DND-41 (cell line): ENCODE data around the gene FABP6.

Experiments used
- EZH2 ChIP-seq: IDR thresholded peaks from 3 replicates; pipeline ENCODE4 v1.6.1; 2012; ENCODE audit warnings: borderline replicate concordance, low read depth, mild to moderate bottlenecking, moderate library complexity, low read length, inconsistent platforms; ENCODE audit not compliant: severe bottlenecking
- TF ChIP-seq, protein P1 (sequence below): IDR thresholded peaks from 2 replicates; pipeline ENCODE4 v1.5.1; 2012; ENCODE audit warnings: borderline replicate concordance, low read length, moderate library complexity, mild to moderate bottlenecking; ENCODE audit not compliant: poor library complexity, severe bottlenecking; ENCODE audit errors: extremely low read depth

DNA sequence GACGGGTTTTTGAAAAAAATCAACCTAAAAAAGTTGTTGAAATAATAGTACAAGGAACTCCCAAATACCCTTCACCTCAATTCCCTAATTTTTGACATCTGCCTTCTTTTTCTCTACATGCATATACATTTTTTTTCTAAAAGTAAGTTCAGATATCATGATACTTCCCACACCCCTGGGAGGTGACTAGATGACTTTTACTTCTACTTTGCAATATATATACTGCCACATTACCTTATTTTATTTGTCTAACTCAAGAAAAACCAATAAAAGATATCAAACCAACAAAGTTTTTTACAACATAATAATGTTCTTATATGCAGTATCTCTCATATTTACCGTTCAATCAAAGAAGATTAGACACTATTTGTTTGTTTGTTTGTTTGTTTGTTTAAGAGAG, 52.0 kb downstream of the FABP6 start:
- TF ChIP-seq, protein P1, sequence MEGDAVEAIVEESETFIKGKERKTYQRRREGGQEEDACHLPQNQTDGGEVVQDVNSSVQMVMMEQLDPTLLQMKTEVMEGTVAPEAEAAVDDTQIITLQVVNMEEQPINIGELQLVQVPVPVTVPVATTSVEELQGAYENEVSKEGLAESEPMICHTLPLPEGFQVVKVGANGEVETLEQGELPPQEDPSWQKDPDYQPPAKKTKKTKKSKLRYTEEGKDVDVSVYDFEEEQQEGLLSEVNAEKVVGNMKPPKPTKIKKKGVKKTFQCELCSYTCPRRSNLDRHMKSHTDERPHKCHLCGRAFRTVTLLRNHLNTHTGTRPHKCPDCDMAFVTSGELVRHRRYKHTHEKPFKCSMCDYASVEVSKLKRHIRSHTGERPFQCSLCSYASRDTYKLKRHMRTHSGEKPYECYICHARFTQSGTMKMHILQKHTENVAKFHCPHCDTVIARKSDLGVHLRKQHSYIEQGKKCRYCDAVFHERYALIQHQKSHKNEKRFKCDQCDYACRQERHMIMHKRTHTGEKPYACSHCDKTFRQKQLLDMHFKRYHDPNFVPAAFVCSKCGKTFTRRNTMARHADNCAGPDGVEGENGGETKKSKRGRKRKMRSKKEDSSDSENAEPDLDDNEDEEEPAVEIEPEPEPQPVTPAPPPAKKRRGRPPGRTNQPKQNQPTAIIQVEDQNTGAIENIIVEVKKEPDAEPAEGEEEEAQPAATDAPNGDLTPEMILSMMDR: no peak
- no peak for TF ChIP-seq EZH2
